Muscle of leg (tissue), 11 donors: ENCODE results near the gene NRG2. TPM values are rescaled to one million over a fixed set of nuclear protein-coding genes. Genes with fewer than 3 reads are reported as not detected.

Experiments used
- DNase-seq: peaks from one replicate; pipeline ENCODE4 v3.0.0; 2013
- H3K27ac ChIP-seq: one replicate; pipeline ENCODE4 v1.5.1; 2013; ENCODE audit warnings: mild to moderate bottlenecking, low read length, control low read depth
- H3K27me3 ChIP-seq: one replicate; pipeline ENCODE4 v1.6.1; 2013; ENCODE audit warnings: low read length; ENCODE audit not compliant: control insufficient read depth, insufficient read depth
- H3K36me3 ChIP-seq: one replicate; pipeline ENCODE4 v1.6.1; 2013; ENCODE audit warnings: low read length; ENCODE audit not compliant: control insufficient read depth, insufficient read depth
- H3K4me1 ChIP-seq: one replicate; pipeline ENCODE4 v1.6.1; 2013; ENCODE audit warnings: low read length; ENCODE audit not compliant: control insufficient read depth, insufficient read depth
- H3K4me3 ChIP-seq: one replicate; pipeline ENCODE4 v1.5.1; 2013; ENCODE audit warnings: low read length, control low read depth
- H3K9me3 ChIP-seq: replicated peaks from 2 replicates; pipeline ENCODE4 v1.6.1; 2013; ENCODE audit warnings: low read depth, low read length; ENCODE audit not compliant: control insufficient read depth
- WGBS: methylation state at CpG from one replicate; pipeline ENCODE4 v1.1.5; 2013; ENCODE audit warnings: missing lambda C conversion rate; ENCODE audit not compliant: insufficient coverage; 5-methylcytosine and 5-hydroxymethylcytosine counted together
- polyA plus RNA-seq, 8 donors: library from polyadenylated mRNA; unstranded; fragments of 120-200 nt; gene quantifications; one replicate each; pipeline versions ENCODE4 v1.2.1 to v1.2.3, GENCODE V29; 2013; ENCODE audit warnings: inconsistent platforms in 1 of 8, low replicate concordance in 1 of 8; ENCODE audit not compliant: insufficient read length in 8 of 8, insufficient read depth in 1 of 8
- total RNA-seq: library from RNA; stranded (reverse); fragments of 120-200 nt; gene quantifications from one replicate; pipeline ENCODE4 v1.2.4, GENCODE V29; 2013

Gene NRG2
- total and polyA plus RNA-seq, 9 donors: 0.82 to 2.8 (median 1.5) TPM

DNA sequence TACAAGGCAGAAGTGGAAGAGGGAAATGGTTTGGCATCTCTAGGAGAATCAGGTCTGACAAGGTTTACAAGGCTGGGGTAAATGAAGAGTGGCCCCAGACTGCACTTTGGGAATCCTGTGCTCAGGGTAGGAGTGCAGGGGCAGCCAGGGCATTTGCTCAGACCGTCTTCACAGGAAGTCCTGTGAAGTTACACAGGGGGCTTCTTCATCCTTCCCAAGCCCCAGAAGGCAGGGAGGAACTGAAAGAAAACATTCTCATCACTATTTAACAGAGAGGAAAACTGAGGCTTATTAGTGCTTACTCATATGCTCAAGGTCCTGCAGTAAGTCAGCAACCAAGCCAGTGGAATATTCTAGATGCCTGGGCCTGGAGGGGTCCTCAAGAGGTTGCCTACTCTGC lies 80.7 kb downstream of the NRG2 start:
- no peak for DNase-seq
- no CpG with 5 or more reads among the region's 1 CpG for WGBS
- Histone ChIP-seq H3K9me3 (no peaks in the 10 kb centered on the region), H3K4me3 (no peak overlapping the region), H3K27ac (no peak overlapping the region), H3K36me3 (no peaks in the 10 kb centered on the region), H3K27me3 (peaks cover 2% of the 10 kb centered on the region), H3K4me1 (no peaks in the 10 kb centered on the region)

DNA sequence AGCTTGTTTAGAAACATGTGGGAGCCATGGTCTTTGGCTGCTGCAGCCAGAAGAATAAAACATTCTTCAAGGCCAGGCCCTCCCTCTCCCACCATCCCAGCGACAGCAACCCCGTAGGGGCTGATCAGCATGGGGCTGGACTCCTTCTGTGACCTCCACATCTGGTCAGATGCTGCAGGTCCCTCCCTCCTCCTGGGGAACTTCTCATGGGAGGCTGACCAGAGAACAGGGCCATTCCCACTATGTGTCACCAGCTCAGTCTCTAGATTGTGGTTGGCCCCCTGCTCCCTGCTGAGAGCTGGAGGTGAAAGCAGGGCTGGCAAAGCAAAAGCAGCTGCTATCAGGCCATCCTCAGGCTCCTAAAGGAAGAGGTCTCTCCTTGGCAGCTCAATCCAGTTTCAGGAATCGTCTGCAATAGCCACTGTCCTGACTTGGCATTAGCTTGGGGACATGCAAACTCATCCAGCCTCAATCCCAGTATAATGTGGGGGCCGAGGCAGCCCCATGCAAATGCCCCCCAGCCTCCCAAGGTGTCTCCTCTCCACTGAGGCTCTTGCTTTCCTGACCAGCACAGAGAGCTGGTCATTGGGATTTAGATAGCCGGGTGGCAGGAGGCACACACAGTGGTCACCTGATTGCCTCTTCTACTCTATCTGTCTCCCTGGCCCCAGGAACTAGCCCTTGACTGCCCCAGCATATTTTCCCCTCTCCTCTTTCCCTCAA lies 81.5 kb downstream of the NRG2 start:
- peaks cover 2% of the 10 kb centered on the region for H3K27me3 ChIP-seq
- no peaks in the 10 kb centered on the region for H3K9me3 ChIP-seq
- no peaks in the 10 kb centered on the region for H3K36me3 ChIP-seq
- no peak overlapping the region for H3K4me3 ChIP-seq
- DNase-seq: peak; percentile 27
- 42% methylated on average over 4 of the region's 5 CpGs for WGBS
- H3K4me1 ChIP-seq: no peaks in the 10 kb centered on the region
- H3K27ac ChIP-seq: no peak overlapping the region

DNA sequence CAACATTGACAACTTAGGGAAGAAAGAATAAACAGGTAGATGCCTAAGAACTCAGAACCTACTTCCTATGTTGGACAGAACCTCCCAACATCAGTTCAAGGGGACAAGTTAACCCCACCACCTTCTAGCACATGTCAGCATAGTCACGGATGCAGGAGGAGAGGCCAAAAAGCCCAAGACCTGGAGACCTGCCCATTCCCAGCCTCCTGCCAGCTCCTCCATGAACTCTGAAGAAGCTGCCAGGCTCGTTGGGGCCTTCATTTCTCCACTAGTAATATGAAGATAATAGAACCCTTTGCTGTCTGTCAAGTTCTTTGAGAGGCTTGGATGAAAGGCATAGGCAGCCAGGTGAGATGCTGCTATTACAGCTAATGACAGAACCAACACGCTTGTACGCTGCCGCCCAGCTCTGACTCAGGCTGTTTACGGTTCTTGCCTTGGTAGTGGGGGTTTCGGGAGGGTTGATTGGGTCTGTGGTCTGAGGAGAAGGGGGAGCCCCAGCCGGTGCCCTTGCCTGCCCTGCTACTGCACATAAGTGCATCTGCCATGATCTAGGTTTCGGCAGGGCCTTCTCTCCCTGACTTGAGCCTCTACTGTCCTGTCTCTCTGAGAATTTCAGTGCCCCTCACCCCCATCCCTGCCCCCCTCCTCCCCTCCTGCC lies 82.2 kb downstream of the NRG2 start:
- H3K36me3 ChIP-seq: no peaks in the 10 kb centered on the region
- no peak overlapping the region for H3K4me3 ChIP-seq
- H3K4me1 ChIP-seq: no peaks in the 10 kb centered on the region
- 80% methylated on average over 2 of the region's 9 CpGs for WGBS
- H3K27ac ChIP-seq: no peak overlapping the region
- peaks cover 2% of the 10 kb centered on the region for H3K27me3 ChIP-seq
- H3K9me3 ChIP-seq: no peaks in the 10 kb centered on the region
- no peak for DNase-seq

DNA sequence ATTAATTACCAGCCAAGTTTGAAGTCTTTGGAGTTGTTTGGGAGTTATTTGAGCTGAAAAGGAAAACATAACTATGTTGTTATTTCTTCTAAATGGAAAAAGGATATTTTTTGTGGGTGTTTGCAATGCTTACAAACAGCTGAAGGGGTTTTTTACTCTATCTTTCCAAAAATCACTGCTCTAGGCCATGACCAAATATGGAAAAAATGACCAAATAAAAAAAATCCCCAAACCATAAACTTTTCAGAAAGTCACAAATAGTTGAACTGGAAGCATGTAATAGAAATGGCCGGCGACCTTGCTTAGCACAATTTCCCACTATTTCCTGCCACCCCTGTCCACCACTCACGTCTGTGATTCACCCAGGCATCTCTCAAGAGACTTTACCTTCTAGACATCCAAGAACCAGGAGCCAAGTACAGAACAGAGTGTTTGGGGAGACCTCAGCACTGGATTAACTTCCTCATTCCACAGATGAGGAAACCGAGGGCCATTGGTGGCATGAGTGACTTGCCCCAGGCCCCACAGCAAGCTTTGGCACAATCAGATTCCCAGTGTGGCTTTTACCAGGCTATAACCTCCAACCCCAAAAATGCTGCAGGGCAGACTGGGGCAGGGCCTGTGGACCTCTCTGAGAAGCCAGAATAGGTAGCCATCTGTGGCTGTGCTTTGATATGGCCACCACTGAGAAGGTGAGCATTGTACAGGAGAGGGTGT lies 84.5 kb downstream of the NRG2 start:
- H3K4me1 ChIP-seq: peaks cover 6% of the 10 kb centered on the region
- H3K4me3 ChIP-seq: no peak overlapping the region
- H3K36me3 ChIP-seq: no peaks in the 10 kb centered on the region
- WGBS: 33% methylated on average over 2 of the region's 4 CpGs
- H3K9me3 ChIP-seq: no peaks in the 10 kb centered on the region
- H3K27me3 ChIP-seq: peaks cover 2% of the 10 kb centered on the region
- DNase-seq: no peak
- H3K27ac ChIP-seq: no peak overlapping the region

DNA sequence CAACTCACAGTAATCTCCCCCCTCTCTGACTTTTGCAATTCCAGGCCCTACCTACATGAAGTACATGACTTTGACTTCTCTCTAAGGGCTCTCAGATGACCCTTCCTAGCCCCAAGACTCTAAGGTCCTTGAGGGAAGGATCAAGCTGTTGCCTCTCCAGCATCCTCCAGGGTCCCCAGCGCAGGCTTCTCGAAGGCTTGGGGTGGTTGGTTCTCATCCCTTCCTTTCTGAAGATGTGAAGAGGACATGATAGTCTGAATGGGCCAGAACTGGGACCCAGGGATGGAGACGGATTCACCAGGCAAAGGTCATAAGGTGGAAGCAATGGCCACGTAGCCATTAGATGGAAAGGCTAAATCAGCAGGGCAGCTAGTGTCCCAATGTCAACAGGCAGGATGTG lies 86.8 kb downstream of the NRG2 start:
- Histone ChIP-seq H3K27me3 (peaks cover 5% of the 10 kb centered on the region), H3K4me1 (peaks cover 24% of the 10 kb centered on the region), H3K27ac (no peak overlapping the region), H3K9me3 (no peaks in the 10 kb centered on the region), H3K36me3 (no peaks in the 10 kb centered on the region), H3K4me3 (no peak overlapping the region)
- 85% methylated on average over 4 of the region's 4 CpGs for WGBS
- no peak for DNase-seq

DNA sequence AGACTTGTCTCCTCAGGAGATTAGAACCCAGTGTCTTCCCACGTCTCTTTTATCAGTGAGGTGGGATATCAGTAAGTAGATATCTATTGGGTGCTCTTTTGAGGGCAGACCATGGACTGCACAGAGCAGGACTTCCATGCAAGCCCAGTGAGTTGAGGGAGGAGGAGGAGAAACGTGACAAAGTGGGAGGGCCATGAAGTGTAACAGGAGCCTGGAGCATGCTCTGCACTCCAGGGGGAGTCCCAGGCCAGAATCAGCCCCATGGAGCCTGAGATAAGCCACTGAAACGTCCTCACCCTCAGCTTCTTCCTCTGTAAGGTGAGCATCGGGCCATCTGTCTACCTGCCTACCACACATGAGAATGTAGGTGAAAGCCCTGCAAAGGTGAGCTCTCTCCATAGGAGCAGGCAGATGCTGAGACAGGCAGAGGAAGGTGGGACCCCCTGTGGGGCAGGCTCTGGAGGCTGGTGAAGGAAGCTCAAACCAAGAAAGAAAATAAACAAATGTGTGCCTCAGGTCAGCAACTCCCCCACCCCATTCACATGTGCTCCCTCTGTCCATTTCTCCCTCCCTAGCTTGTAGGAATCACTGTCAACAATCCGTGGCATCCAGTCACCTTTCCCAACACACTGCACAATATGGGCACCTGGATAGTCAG lies 87.4 kb downstream of the NRG2 start:
- no peak overlapping the region for H3K27ac ChIP-seq
- peaks cover 25% of the 10 kb centered on the region for H3K4me1 ChIP-seq
- DNase-seq: no peak
- 60% methylated on average over 1 of the region's 5 CpGs for WGBS
- no peaks in the 10 kb centered on the region for H3K9me3 ChIP-seq
- H3K27me3 ChIP-seq: peaks cover 5% of the 10 kb centered on the region
- H3K4me3 ChIP-seq: no peak overlapping the region
- no peaks in the 10 kb centered on the region for H3K36me3 ChIP-seq

DNA sequence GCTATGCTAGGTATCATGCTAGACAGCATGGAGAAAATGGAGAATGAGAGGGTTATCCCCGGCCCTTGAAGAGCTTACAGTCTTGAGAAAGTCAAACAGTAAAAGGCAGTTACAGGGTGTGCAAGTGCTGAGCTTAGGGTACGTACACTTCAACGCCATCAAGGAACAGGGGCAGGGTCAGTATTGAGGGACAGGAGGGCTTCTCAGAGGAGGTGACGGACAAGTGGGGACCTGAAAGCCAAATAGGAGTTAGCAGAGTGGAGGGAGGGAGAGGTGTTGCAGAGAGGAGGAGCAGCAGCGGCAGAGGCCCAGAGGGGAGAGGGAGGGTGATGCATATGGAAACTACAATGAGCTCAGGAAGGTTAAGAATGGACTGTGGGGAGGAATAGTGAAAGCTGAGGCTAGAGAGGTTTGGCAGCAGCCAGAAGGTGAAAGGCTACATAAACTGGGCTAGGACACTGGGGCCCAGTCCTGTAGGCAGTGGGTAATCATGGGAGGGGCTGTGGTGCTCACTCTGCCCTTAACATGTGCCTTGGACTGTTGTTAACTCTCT lies 88.0 kb downstream of the NRG2 start:
- Histone ChIP-seq H3K27me3 (peaks cover 5% of the 10 kb centered on the region), H3K9me3 (no peaks in the 10 kb centered on the region), H3K27ac (no peak overlapping the region), H3K4me1 (peaks cover 29% of the 10 kb centered on the region), H3K36me3 (no peaks in the 10 kb centered on the region), H3K4me3 (no peak overlapping the region)
- no peak for DNase-seq
- 77% methylated on average over 5 of the region's 5 CpGs for WGBS

DNA sequence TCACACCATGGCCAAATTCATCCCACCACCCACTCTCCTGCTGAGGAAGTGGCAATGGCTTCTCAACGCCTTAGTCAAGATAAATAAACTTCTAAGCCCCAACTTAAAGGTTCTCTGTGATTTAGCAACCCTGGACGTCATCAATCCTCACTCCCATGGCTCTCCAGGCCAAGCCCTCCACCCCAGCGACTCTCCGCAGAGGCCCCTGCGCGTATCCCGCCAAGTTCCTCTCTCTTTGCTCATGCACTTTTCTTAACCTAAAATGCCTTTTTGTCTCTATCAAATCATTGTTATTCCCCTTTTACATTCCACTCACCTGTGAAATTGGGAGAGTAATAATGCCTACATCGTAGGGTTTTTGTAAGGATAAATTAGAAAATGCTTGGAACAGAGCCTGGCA lies 88.6 kb downstream of the NRG2 start:
- WGBS: 60% methylated on average over 6 of the region's 8 CpGs
- peaks cover 33% of the 10 kb centered on the region for H3K4me1 ChIP-seq
- no peaks in the 10 kb centered on the region for H3K36me3 ChIP-seq
- no peaks in the 10 kb centered on the region for H3K9me3 ChIP-seq
- no peak overlapping the region for H3K4me3 ChIP-seq
- DNase-seq: no peak
- H3K27me3 ChIP-seq: peaks cover 5% of the 10 kb centered on the region
- no peak overlapping the region for H3K27ac ChIP-seq

DNA sequence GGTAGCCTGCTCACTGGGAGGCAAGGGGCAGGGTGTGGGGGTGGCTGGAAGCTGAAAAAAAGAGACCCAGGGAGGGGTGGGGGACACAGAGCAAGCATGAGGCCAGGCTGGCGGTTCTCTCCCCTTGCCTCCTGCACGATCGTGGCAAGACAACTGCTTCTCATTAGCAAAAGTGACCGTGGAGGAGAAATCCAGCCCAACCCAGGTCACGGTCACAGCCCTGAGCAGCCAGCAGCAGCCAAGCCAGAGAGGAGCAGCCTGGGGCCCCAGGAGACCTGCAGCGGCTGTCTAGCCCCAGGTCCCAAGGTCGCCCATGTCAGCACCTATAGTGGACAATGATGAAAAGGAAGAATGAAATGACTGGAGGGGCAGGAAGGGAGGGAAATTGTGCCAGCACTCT lies 89.1 kb downstream of the NRG2 start:
- Histone ChIP-seq H3K27me3 (peaks cover 5% of the 10 kb centered on the region), H3K36me3 (no peaks in the 10 kb centered on the region), H3K4me1 (peaks cover 33% of the 10 kb centered on the region), H3K27ac (no peak overlapping the region), H3K9me3 (no peaks in the 10 kb centered on the region), H3K4me3 (no peak overlapping the region)
- 27% methylated on average over 5 of the region's 7 CpGs for WGBS
- no peak for DNase-seq

DNA sequence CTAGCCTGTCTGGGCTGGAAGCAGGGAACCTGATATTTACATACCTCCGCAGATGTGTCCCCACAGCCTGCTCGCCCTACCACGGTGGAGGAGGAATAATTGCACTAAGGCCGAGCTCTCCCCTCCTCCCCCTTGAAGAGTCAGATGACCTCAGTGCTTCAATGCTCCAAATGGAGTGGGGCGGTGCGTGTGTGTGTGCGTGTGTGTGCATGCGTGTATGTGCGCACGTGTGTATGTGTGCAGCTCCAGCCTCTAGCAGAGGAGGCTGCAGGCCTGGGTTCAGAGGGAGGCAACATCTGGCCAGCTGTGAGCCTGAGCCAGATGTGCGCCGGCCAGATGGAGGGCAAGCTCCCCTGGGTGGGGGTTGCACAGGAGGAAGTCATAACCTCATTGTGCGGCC lies 90.5 kb downstream of the NRG2 start:
- Histone ChIP-seq H3K36me3 (no peaks in the 10 kb centered on the region), H3K9me3 (no peaks in the 10 kb centered on the region), H3K27ac (no peak overlapping the region), H3K4me3 (no peak overlapping the region), H3K4me1 (peaks cover 33% of the 10 kb centered on the region), H3K27me3 (peaks cover 3% of the 10 kb centered on the region)
- 11% methylated on average over 3 of the region's 13 CpGs for WGBS
- DNase-seq: peak; percentile 56
